GM19455 (cell line): ENCODE measurements around the gene NAGA.
"Not testable (repeated sequence)": the region's sequence is repeated elsewhere in the genome, so short reads cannot be mapped to it uniquely, and the experiment has no call there.

Experiments used
- ATAC-seq: cut with Tn5 transposase; IDR thresholded peaks from one replicate; pipeline ENCODE4 v1.9.1; 2021; ENCODE audit not compliant: unreplicated experiment

Gene NAGA

GRCh38 chr22:42070517-42071422 lies at the start of gene NAGA:
TSS of gene NAGA (minus strand) at chr22:42070812. CDS start at chr22:42070297, 515 bp downstream.
- peak; percentile 84 for ATAC-seq

GRCh38 chr22:42116848-42117424 lies 46.3 kb upstream of the NAGA start:
- ATAC-seq: no peak

GRCh38 chr22:42115420-42115830 lies 44.8 kb upstream of the NAGA start:
- not testable (repeated sequence) for ATAC-seq

GRCh38 chr22:42114721-42115120 lies 44.1 kb upstream of the NAGA start:
- ATAC-seq: no peak

- not testable (repeated sequence) for ATAC-seq
Observed at GRCh38 chr22:42112793-42113192, 42.2 kb upstream of the NAGA start.

- ATAC-seq: no peak
Observed at GRCh38 chr22:42111798-42112197, 41.2 kb upstream of the NAGA start.

GRCh38 chr22:42108848-42109247 lies 38.2 kb upstream of the NAGA start:
- ATAC-seq: no peak

GRCh38 chr22:42104332-42104860 lies 33.8 kb upstream of the NAGA start:
- not testable (repeated sequence) for ATAC-seq

- ATAC-seq: no peak
Observed at GRCh38 chr22:42101199-42101598, 30.6 kb upstream of the NAGA start.

- ATAC-seq: peak; percentile 1
Observed at GRCh38 chr22:42091455-42091782, 20.8 kb upstream of the NAGA start.

- peak; percentile 94 for ATAC-seq
Observed at GRCh38 chr22:42090596-42091454, 20.2 kb upstream of the NAGA start, which contains the start of gene NDUFA6. TSS of gene NDUFA6 (minus strand) at chr22:42090772. CDS start at chr22:42090744, 28 bp downstream.

GRCh38 chr22:42086051-42086450 lies 15.4 kb upstream of the NAGA start:
- no peak for ATAC-seq

- no peak for ATAC-seq
Observed at GRCh38 chr22:42084874-42085273, 14.3 kb upstream of the NAGA start.

- ATAC-seq: no peak
Observed at GRCh38 chr22:42083119-42083518, 12.5 kb upstream of the NAGA start.

GRCh38 chr22:42080287-42080686 lies 9.7 kb upstream of the NAGA start:
- ATAC-seq: no peak

- ATAC-seq: peak; percentile 75
Observed at GRCh38 chr22:42079319-42080251, 9.0 kb upstream of the NAGA start, which contains the start of gene SMDT1. TSS of gene SMDT1 (plus strand) at chr22:42079700. CDS start at chr22:42079769, 69 bp downstream.

- ATAC-seq: peak; percentile 8
Observed at GRCh38 chr22:42078469-42079318, 8.1 kb upstream of the NAGA start.

- ATAC-seq: no peak
Observed at GRCh38 chr22:42077486-42078125, 7.0 kb upstream of the NAGA start.
